Hepatocyte (in vitro differentiated cells): Measurements from ENCODE around the gene UBL4A.

Experiments used
- EZH2 ChIP-seq: fragments of 200-600 bp; sonication (generic); IDR thresholded peaks from 2 replicates; pipeline ENCODE4 v1.6.1; 2016; ENCODE audit warnings: antibody characterized with exemption, mild to moderate bottlenecking, borderline replicate concordance
- EZH2phosphoT487 ChIP-seq: fragments of 200-600 bp; sonication (generic); IDR thresholded peaks from one replicate; pipeline ENCODE4 v1.6.1; 2018; ENCODE audit warnings: antibody characterized with exemption, mild to moderate bottlenecking, low read depth, moderate library complexity; ENCODE audit not compliant: unreplicated experiment, severe bottlenecking
- TF ChIP-seq, protein P1 (sequence below): fragments of 200-600 bp; sonication (generic); IDR thresholded peaks from 2 replicates; pipeline ENCODE4 v1.5.1; 2016; ENCODE audit warnings: antibody characterized with exemption, mild to moderate bottlenecking; ENCODE audit not compliant: poor library complexity

- TF ChIP-seq, protein P1, sequence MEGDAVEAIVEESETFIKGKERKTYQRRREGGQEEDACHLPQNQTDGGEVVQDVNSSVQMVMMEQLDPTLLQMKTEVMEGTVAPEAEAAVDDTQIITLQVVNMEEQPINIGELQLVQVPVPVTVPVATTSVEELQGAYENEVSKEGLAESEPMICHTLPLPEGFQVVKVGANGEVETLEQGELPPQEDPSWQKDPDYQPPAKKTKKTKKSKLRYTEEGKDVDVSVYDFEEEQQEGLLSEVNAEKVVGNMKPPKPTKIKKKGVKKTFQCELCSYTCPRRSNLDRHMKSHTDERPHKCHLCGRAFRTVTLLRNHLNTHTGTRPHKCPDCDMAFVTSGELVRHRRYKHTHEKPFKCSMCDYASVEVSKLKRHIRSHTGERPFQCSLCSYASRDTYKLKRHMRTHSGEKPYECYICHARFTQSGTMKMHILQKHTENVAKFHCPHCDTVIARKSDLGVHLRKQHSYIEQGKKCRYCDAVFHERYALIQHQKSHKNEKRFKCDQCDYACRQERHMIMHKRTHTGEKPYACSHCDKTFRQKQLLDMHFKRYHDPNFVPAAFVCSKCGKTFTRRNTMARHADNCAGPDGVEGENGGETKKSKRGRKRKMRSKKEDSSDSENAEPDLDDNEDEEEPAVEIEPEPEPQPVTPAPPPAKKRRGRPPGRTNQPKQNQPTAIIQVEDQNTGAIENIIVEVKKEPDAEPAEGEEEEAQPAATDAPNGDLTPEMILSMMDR: no peak
- TF ChIP-seq EZH2 (no peak), EZH2phosphoT487 (no peak)
These were observed 37.9 kb downstream of the UBL4A start for GRCh38 chrX:154448484-154448883.
